GM18502 (cell line): ENCODE results near the gene CPA3.

Experiments used
- ATAC-seq: cut with Tn5 transposase; IDR thresholded peaks from one replicate; pipeline ENCODE4 v1.9.1; 2021; ENCODE audit warnings: mild to moderate bottlenecking; ENCODE audit not compliant: unreplicated experiment, poor library complexity

The CPA3 gene

GRCh38 chr3:148911592-148911991, 46.5 kb downstream of the CPA3 start:
- no peak for ATAC-seq

- no peak for ATAC-seq
Measured at GRCh38 chr3:148914936-148915690, 50.0 kb downstream of the CPA3 start.

- no peak for ATAC-seq
Measured at GRCh38 chr3:148916132-148916531, 51.0 kb downstream of the CPA3 start.

GRCh38 chr3:148922467-148922866, 57.4 kb downstream of the CPA3 start:
- ATAC-seq: no peak

GRCh38 chr3:148923592-148923991, 58.5 kb downstream of the CPA3 start:
- ATAC-seq: peak; percentile 64

GRCh38 chr3:148924562-148924961, 59.5 kb downstream of the CPA3 start:
- no peak for ATAC-seq

GRCh38 chr3:148925845-148926244, 60.7 kb downstream of the CPA3 start:
- ATAC-seq: no peak

- no peak for ATAC-seq
Measured at GRCh38 chr3:148930752-148931151, 65.7 kb downstream of the CPA3 start.

GRCh38 chr3:148931574-148931973, 66.5 kb downstream of the CPA3 start:
- ATAC-seq: no peak

- no peak for ATAC-seq
Measured at GRCh38 chr3:148932972-148933371, 67.9 kb downstream of the CPA3 start.

- ATAC-seq: no peak
Measured at GRCh38 chr3:148937467-148938255, 72.6 kb downstream of the CPA3 start.

- ATAC-seq: no peak
Measured at GRCh38 chr3:148938306-148938705, 73.2 kb downstream of the CPA3 start.

GRCh38 chr3:148938936-148939335, 73.8 kb downstream of the CPA3 start:
- no peak for ATAC-seq

GRCh38 chr3:148940983-148941382, 75.9 kb downstream of the CPA3 start:
- no peak for ATAC-seq

- ATAC-seq: peak; percentile 98
Measured at GRCh38 chr3:148943506-148944205, 78.6 kb downstream of the CPA3 start.

- no peak for ATAC-seq
Measured at GRCh38 chr3:148945116-148945515, 80.0 kb downstream of the CPA3 start.
